Measurements from ENCODE around the gene HOXB2. TPM values are rescaled to one million over a fixed set of nuclear protein-coding genes. Genes with fewer than 3 reads are reported as not detected.

HOXB2 gene
- total and polyA plus RNA-seq, 2 experiments from 2014 or later = not detected

- TF ChIP-seq EZH2 (IDR thresholded peaks at IDR 0.05; ENCODE audit: low read depth, unreplicated experiment) (peak; percentile 77), POLR2AphosphoS5 (IDR thresholded peaks at IDR 0.05; ENCODE audit: low read depth) (no peak), ZNF114 (CRISPR knock-in tag; IDR thresholded peaks at IDR 0.05) (no peak), CREB1 (CRISPR knock-in tag; IDR thresholded peaks at IDR 0.05; ENCODE audit: low read depth) (no peak)
- H3F3A ChIP-seq (replicated peaks; ENCODE audit: low read depth) = peaks cover 56% of the 10 kb centered on the region
- Mint-ChIP-seq H3K27ac (no peak overlapping the region), H3K27me3 (ENCODE audit: insufficient read depth, low read depth, poor library complexity) (peaks cover 56% of the 10 kb centered on the region), H3K4me3 (peak overlapping the region; percentile 60), H3K9me3 (no peaks in the 10 kb centered on the region; the same call in 2 of the 3 replicates), H3K4me1 (peaks cover 20% of the 10 kb centered on the region), H3K36me3 (ENCODE audit: low read depth) (no peaks in the 10 kb centered on the region)
- no peaks in the 10 kb centered on the region for H3K36me3 ChIP-seq (ENCODE audit: insufficient read depth)
- H3K27ac ChIP-seq (ENCODE audit: low read depth) = no peak overlapping the region
- H3K4me1 ChIP-seq (ENCODE audit: insufficient read depth) = peaks cover 64% of the 10 kb centered on the region
- H3K27me3 ChIP-seq (ENCODE audit: insufficient read depth) = peaks cover 100% of the 10 kb centered on the region
- no peak for DNase-seq (ENCODE audit: low spot score)
- H3K9me2 ChIP-seq (ENCODE audit: insufficient read depth) = no peaks in the 10 kb centered on the region
- H4K20me1 ChIP-seq (replicated peaks; ENCODE audit: insufficient read depth) = peaks cover 62% of the 10 kb centered on the region
- no peak for ATAC-seq
- no peak overlapping the region for H2AFZ ChIP-seq
- H3K4me3 ChIP-seq = 0 out of 2 replicates have a peak overlapping the region, but pooled peaks have one; percentile 10
- no peak overlapping the region for H3K4me2 ChIP-seq
- H3K79me2 ChIP-seq (replicated peaks; ENCODE audit: insufficient read depth) = no peaks in the 10 kb centered on the region
These were observed 18.5 kb upstream of the HOXB2 start for GRCh38 chr17:48563385-48563838.

GRCh38 chr17:48562934-48563333 lies 18.0 kb upstream of the HOXB2 start:
- Histone ChIP-seq H3K4me2 (no peak overlapping the region), H3K27ac (ENCODE audit: low read depth) (no peak overlapping the region), H3K79me2 (replicated peaks; ENCODE audit: insufficient read depth) (no peaks in the 10 kb centered on the region), H2AFZ (no peak overlapping the region), H3K4me3 (no peak overlapping the region), H3K36me3 (ENCODE audit: insufficient read depth) (no peaks in the 10 kb centered on the region), H3K27me3 (ENCODE audit: insufficient read depth) (peaks cover 100% of the 10 kb centered on the region), H3K9me2 (ENCODE audit: insufficient read depth) (no peaks in the 10 kb centered on the region), H3K4me1 (ENCODE audit: insufficient read depth) (peaks cover 59% of the 10 kb centered on the region), H3F3A (replicated peaks; ENCODE audit: low read depth) (peaks cover 56% of the 10 kb centered on the region), H4K20me1 (replicated peaks; ENCODE audit: insufficient read depth) (peaks cover 62% of the 10 kb centered on the region)
- no peak for DNase-seq (ENCODE audit: low spot score)
- H3K4me1 Mint-ChIP-seq = peaks cover 18% of the 10 kb centered on the region
- H3K9me3 Mint-ChIP-seq = no peaks in the 10 kb centered on the region; the same call in 2 of the 3 replicates
- TF ChIP-seq STAT1 (IDR thresholded peaks at IDR 0.05; ENCODE audit: unreplicated experiment) (no peak), EZH2 (IDR thresholded peaks at IDR 0.05; ENCODE audit: low read depth, unreplicated experiment) (peak; percentile 66)
- H3K27me3 Mint-ChIP-seq (ENCODE audit: insufficient read depth, low read depth, poor library complexity) = peaks cover 61% of the 10 kb centered on the region
- no peak overlapping the region for H3K4me3 Mint-ChIP-seq
- no peak for ATAC-seq
- H3K36me3 Mint-ChIP-seq (ENCODE audit: low read depth) = no peaks in the 10 kb centered on the region
- no peak overlapping the region for H3K27ac Mint-ChIP-seq

- Histone ChIP-seq H3K4me1 (ENCODE audit: insufficient read depth) (peaks cover 53% of the 10 kb centered on the region), H3K9me2 (ENCODE audit: insufficient read depth) (no peaks in the 10 kb centered on the region), H3K27me3 (ENCODE audit: insufficient read depth) (peaks cover 100% of the 10 kb centered on the region), H2AFZ (no peak overlapping the region), H3K36me3 (ENCODE audit: insufficient read depth) (no peaks in the 10 kb centered on the region), H3K4me3 (no peak overlapping the region), H3K4me2 (no peak overlapping the region; the same call in 1 of the 2 replicates), H3F3A (replicated peaks; ENCODE audit: low read depth) (peaks cover 61% of the 10 kb centered on the region), H4K20me1 (replicated peaks; ENCODE audit: insufficient read depth) (peaks cover 66% of the 10 kb centered on the region), H3K27ac (ENCODE audit: low read depth) (no peak overlapping the region), H3K79me2 (replicated peaks; ENCODE audit: insufficient read depth) (no peaks in the 10 kb centered on the region)
- H3K27me3 Mint-ChIP-seq (ENCODE audit: insufficient read depth, low read depth, poor library complexity) = peaks cover 68% of the 10 kb centered on the region
- DNase-seq (ENCODE audit: low spot score) (no peak), ATAC-seq (peak; percentile 7; the same call in 2 of the 3 replicates)
- peaks cover 18% of the 10 kb centered on the region for H3K4me1 Mint-ChIP-seq
- peak; percentile 88 for TF ChIP-seq EZH2 (IDR thresholded peaks at IDR 0.05; ENCODE audit: low read depth, unreplicated experiment)
- peak in 1 of 2 experiments; percentile 29; a peak in 2 of 4 replicates for TF ChIP-seq CTCF (conservative IDR thresholded peaks at IDR 0.05; ENCODE audit: low read depth in 2 of 2)
- TF ChIP-seq CREB1 (CRISPR knock-in tag; IDR thresholded peaks at IDR 0.05; ENCODE audit: low read depth) = no peak
- no peak overlapping the region for H3K27ac Mint-ChIP-seq
- H3K9me3 Mint-ChIP-seq = no peaks in the 10 kb centered on the region; the same call in 2 of the 3 replicates
- no peak overlapping the region for H3K4me3 Mint-ChIP-seq
- no peaks in the 10 kb centered on the region for H3K36me3 Mint-ChIP-seq (ENCODE audit: low read depth)
These were observed 17.2 kb upstream of the HOXB2 start for GRCh38 chr17:48561884-48562810.

Measured in GM23338 (cell line).